ENCODE measurements around the gene MEGF6.

Gene MEGF6

DNA sequence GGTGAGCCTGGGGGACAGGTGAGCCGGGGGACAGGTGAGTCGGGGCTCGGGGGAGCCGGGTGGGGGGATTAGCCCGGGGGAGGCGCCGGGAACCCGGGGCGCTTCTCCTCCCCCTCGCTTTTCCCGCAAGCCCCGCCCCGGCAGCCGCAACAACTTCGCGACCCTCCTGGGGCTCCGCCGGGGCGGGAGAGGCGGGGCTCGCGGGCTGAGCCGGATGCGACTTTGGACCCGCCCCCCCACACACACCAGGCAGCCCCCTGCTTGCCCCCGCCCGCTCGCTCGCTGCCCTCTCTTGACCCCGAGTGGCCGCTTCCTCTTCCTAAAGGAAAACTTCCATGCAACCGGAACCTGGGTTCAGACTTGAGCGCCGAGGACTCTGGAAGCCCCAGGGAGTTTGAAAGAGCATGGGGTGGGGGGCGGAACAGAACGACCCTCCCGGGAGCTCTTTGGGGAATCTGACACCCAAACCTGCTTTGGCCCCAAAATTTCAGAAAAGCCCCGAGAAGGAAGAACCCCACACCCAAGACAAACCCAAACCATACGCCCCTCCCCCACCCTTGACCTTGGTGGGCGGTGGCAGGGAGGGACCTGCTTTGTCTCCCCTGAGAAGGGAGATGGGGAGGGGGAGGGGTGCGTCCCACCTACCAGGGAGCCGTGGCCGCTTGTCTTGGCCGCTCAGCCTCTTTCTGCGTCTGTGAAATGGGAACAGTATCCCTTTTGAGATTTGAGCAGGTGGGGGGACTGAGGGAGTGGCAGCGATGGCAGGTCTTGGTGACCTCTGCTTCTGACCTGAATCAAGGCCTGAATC is 156.3 kb downstream of the MEGF6 start:
- DNase-seq = peak; percentile 14
- H3K9me3 ChIP-seq = no peaks in the 10 kb centered on the region
- no peaks in the 10 kb centered on the region for H3K36me3 ChIP-seq
- H3K4me1 ChIP-seq = no peaks in the 10 kb centered on the region
- no peaks in the 10 kb centered on the region for H3K27me3 ChIP-seq
- peak overlapping the region; percentile 35 for H3K4me3 ChIP-seq (ENCODE audit: low read depth, low read length)
- TF ChIP-seq, protein P1, sequence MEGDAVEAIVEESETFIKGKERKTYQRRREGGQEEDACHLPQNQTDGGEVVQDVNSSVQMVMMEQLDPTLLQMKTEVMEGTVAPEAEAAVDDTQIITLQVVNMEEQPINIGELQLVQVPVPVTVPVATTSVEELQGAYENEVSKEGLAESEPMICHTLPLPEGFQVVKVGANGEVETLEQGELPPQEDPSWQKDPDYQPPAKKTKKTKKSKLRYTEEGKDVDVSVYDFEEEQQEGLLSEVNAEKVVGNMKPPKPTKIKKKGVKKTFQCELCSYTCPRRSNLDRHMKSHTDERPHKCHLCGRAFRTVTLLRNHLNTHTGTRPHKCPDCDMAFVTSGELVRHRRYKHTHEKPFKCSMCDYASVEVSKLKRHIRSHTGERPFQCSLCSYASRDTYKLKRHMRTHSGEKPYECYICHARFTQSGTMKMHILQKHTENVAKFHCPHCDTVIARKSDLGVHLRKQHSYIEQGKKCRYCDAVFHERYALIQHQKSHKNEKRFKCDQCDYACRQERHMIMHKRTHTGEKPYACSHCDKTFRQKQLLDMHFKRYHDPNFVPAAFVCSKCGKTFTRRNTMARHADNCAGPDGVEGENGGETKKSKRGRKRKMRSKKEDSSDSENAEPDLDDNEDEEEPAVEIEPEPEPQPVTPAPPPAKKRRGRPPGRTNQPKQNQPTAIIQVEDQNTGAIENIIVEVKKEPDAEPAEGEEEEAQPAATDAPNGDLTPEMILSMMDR (IDR thresholded peaks at IDR 0.05; ENCODE audit: low read depth, low read length) = no peak

DNA sequence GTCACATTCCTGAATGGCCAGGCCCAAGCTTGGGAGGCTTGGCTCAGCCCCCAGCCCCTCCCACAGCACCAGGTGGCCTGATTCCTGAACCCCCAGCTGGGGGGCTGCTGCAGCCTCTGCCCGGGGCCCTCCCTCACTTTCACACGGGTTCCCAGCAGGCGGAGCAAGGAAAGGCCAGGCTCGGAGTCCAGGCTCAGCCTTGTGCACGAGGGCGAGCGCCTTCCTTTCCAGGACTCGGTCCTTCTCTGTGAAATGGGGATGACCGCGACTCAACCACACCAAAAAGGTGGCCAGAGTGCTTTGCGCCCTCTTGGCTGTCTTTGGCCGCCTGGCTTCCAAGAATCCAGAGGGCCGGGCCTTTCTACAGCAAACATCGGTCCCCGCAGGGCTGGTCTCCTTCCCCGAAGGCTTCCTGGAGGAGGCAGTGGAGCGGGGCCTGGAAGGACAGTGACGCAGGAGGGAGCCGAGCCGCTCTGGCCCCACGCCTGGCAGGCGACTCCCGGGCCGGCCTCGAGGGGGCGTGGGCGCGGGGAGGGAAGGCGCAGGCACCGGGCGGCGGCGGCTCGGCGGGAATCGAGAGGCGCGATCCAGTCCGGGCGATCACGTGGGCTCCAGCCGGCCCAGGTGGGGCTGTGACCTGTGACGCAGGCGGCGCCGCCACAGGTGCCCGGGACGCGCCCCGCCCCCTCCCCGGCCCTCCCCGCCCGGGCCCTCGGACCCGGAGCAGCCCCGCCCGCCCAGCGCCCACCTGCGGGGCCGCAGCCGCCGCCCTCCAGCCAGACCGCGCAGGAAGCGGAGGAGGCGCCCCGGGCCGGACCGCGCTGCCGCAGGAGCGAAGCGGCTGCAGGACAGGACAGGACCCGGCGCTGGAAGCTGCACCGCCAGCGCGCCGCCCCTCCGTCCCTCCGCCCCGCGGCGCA is 157.2 kb downstream of the MEGF6 start, which contains the start of gene ARHGEF16:
Gene ARHGEF16, plus strand, starts transcription at position 775 of the 920 bp plus-strand sequence. CDS start 8,420 bp downstream, outside the sequence.
- H3K9me3 ChIP-seq = no peaks in the 10 kb centered on the region
- H3K4me1 ChIP-seq = no peaks in the 10 kb centered on the region
- peak; percentile 59 for DNase-seq
- peak within 1 kb of the TSS; percentile 35 for H3K4me3 ChIP-seq (ENCODE audit: low read depth, low read length)
- H3K27me3 ChIP-seq = no peaks in the 10 kb centered on the region
- TF ChIP-seq, protein P1 (IDR thresholded peaks at IDR 0.05; ENCODE audit: low read depth, low read length) = 0 out of 2 replicates have a peak, but pooled peaks have one; percentile 14
- H3K36me3 ChIP-seq = no peaks in the 10 kb centered on the region

DNA sequence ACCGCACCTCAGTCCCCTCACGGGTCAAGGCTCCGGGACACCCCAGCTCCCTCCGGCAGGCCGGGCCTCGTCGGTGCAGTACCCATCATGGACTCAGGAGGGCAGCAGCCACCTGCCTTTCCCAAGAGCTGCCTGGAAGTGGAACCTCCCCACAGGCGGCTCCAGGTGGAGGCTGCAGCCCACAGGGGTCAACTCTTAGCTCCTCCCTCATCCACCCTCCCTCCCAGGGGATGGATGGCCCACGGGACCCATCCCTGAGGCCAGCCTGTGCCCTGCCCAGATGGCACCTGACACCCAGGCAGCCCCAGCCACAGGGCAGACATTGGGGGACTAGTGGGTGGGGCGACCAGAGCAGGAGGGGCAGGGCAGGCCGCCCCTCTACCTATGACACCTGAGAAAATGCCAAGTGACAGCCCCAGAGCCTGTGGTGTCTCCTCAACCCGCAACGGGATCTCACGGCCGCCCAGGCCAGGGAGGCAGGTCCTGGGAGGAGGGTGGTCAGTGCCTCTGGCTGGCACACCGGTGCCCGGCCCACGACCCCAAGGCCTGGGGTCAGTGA is 158.0 kb downstream of the MEGF6 start:
- TF ChIP-seq, protein P1 (IDR thresholded peaks at IDR 0.05; ENCODE audit: low read depth, low read length) = peak; percentile 76
- Histone ChIP-seq H3K4me1 (no peaks in the 10 kb centered on the region), H3K27me3 (no peaks in the 10 kb centered on the region), H3K4me3 (ENCODE audit: low read depth, low read length) (no peak overlapping the region), H3K36me3 (no peaks in the 10 kb centered on the region), H3K9me3 (no peaks in the 10 kb centered on the region)
- peak; percentile 66 for DNase-seq

DNA sequence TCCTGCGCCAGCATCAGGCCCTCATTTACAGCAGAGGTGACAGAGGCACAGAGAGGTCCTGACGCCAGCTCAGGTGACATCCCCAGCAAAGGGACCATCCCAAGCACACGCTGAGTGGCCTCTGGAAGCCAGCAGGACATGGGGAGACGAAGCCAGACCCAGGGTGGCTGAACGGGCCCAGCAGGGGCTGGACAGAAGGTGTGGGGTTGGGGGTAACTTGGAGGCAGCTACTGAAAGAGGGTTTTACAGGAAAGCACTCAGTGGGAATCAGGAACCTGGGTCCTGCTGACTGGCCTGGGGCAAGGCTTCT is 158.5 kb downstream of the MEGF6 start:
- no peaks in the 10 kb centered on the region for H3K27me3 ChIP-seq
- no peaks in the 10 kb centered on the region for H3K4me1 ChIP-seq
- TF ChIP-seq, protein P1 (IDR thresholded peaks at IDR 0.05; ENCODE audit: low read depth, low read length) = no peak
- no peak for DNase-seq
- H3K4me3 ChIP-seq (ENCODE audit: low read depth, low read length) = no peak overlapping the region
- H3K36me3 ChIP-seq = no peaks in the 10 kb centered on the region
- H3K9me3 ChIP-seq = no peaks in the 10 kb centered on the region

DNA sequence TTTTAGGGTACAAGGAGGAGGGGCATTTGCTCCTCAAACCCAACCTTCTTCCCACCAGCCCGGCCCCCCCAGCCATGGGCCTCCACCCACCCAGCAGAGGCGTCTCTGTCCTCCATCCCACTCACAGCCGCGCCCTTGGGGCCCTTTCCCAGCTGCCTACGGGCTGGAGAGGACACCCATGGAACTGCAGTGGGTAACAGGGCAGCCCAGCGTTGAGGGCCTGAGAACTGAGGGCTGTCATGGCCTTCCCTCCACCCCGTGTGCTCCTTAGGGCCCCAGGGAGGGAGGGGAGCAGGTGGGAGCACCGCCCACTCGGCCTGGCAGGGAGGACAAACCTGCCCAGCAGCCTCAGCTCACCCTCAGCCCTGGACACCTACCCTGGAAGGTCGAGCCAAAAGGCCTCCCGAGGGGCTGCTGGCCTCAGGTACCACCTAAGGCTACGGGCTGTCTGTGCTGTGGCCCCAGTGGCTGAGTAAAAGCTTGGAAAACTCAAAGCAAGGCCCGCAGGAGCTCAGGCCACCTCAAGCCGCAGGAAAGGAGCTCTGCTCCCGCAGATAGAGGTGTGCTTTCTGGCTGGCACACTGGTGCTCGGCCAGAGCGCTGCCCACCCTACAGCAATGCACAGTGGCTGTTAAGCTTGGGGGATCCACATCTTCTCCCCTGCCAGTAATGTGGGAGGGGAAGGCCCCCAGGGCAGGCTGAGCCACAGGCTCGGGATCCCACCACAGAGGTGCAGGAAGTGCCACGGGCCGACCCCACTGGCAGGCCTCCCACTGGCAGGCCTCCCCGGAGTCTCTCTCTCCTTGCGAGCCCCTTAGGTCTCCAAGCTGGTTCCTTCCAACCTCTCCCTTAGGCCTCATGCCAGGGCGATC is 159.1 kb downstream of the MEGF6 start:
- no peaks in the 10 kb centered on the region for H3K4me1 ChIP-seq
- DNase-seq = no peak
- H3K36me3 ChIP-seq = no peaks in the 10 kb centered on the region
- H3K4me3 ChIP-seq (ENCODE audit: low read depth, low read length) = no peak overlapping the region
- no peaks in the 10 kb centered on the region for H3K27me3 ChIP-seq
- H3K9me3 ChIP-seq = no peaks in the 10 kb centered on the region
- TF ChIP-seq, protein P1 (IDR thresholded peaks at IDR 0.05; ENCODE audit: low read depth, low read length) = no peak

All from BE2C (cell line).